ENCODE data around the gene CADPS. TPM values are rescaled to one million over a fixed set of nuclear protein-coding genes. Genes with fewer than 3 reads are reported as not detected.

CADPS gene
- polyA plus RNA-seq, 1 experiment, result 0.12 TPM

GRCh38 chr3:62548528-62549205 lies 326.5 kb downstream of the CADPS start:
- no peak overlapping the region for H3K27ac ChIP-seq (ENCODE audit: low read depth, low read length)
- peaks cover 18% of the 10 kb centered on the region for H3K27me3 ChIP-seq (ENCODE audit: control insufficient read depth, insufficient read depth, low read length)
- no peaks in the 10 kb centered on the region for H3K9me3 ChIP-seq (ENCODE audit: control insufficient read depth, insufficient read depth, low read length)
- TF ChIP-seq, protein P1, sequence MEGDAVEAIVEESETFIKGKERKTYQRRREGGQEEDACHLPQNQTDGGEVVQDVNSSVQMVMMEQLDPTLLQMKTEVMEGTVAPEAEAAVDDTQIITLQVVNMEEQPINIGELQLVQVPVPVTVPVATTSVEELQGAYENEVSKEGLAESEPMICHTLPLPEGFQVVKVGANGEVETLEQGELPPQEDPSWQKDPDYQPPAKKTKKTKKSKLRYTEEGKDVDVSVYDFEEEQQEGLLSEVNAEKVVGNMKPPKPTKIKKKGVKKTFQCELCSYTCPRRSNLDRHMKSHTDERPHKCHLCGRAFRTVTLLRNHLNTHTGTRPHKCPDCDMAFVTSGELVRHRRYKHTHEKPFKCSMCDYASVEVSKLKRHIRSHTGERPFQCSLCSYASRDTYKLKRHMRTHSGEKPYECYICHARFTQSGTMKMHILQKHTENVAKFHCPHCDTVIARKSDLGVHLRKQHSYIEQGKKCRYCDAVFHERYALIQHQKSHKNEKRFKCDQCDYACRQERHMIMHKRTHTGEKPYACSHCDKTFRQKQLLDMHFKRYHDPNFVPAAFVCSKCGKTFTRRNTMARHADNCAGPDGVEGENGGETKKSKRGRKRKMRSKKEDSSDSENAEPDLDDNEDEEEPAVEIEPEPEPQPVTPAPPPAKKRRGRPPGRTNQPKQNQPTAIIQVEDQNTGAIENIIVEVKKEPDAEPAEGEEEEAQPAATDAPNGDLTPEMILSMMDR (IDR thresholded peaks at IDR 0.05; ENCODE audit: low read depth, low read length), result no peak
- DNase-seq (ENCODE audit: low read depth, low spot score), result no peak
- no peak overlapping the region for H3K4me3 ChIP-seq (ENCODE audit: low read depth, low read length)
- POLR2A ChIA-PET, result no interaction called here
- CTCF ChIA-PET, result no interaction called here

DNA sequence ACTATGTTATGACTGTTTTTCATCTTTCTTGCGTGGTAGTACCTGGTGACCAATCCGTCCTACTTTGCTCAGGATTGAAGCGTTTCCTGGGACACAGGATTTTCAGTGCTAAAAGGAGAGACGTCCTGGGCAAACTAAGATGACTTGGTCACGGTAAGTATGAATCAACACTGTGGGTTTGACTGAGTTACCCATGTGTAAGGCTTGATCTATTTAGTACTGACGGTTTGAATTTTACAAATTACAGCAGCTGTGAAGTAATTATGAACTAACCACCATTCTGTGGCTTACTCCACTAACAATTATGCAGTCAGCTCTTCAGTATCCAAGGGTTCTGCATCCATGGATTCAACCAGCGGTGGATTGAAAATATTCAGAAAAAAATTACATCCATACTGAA lies 328.9 kb downstream of the CADPS start:
- CTCF ChIA-PET, result interaction anchor here (1.3 kb wide), 1 partner anchor 212 kb away, joined by 3 read pairs; no protein-coding TSS in a partner anchor
- POLR2A ChIA-PET, result no interaction called here

DNA sequence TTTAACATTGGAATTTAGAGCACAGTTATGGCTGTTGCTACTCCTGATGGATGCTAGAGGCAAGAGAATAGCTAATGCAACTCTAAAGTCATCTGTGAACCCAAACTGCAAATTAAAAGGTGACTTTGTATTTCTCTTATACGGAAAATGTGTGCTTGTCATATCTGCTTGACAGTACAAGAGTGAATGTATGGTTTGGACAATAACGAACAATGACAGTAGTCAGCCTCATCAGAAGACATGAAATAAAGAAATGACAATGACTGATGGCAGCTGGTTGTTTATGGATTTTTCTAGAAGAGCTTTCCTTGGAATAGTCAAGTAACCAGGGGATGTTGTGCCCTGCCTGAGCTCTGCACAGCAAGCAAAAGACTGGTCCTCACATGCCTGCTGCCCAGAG lies 333.0 kb downstream of the CADPS start:
- DNase-seq (ENCODE audit: low read depth, low spot score), result no peak
- no peak overlapping the region for H3K4me3 ChIP-seq (ENCODE audit: low read depth, low read length)
- no peaks in the 10 kb centered on the region for H3K9me3 ChIP-seq (ENCODE audit: control insufficient read depth, insufficient read depth, low read length)
- POLR2A ChIA-PET, result no interaction called here
- TF ChIP-seq, protein P1 (IDR thresholded peaks at IDR 0.05; ENCODE audit: low read depth, low read length), result no peak
- CTCF ChIA-PET, result no interaction called here
- H3K27ac ChIP-seq (ENCODE audit: low read depth, low read length), result no peak overlapping the region
- peaks cover under 1% of the 10 kb centered on the region for H3K27me3 ChIP-seq (ENCODE audit: control insufficient read depth, insufficient read depth, low read length)

More for the DNA sequence above, 328.9 kb downstream of the CADPS start:
- Histone ChIP-seq H3K27ac (ENCODE audit: low read depth, low read length) (no peak overlapping the region), H3K4me3 (ENCODE audit: low read depth, low read length) (no peak overlapping the region), H3K9me3 (ENCODE audit: control insufficient read depth, insufficient read depth, low read length) (no peaks in the 10 kb centered on the region), H3K27me3 (ENCODE audit: control insufficient read depth, insufficient read depth, low read length) (peaks cover 8% of the 10 kb centered on the region)
- DNase-seq (ENCODE audit: low read depth, low spot score), result no peak
- TF ChIP-seq, protein P1 (IDR thresholded peaks at IDR 0.05; ENCODE audit: low read depth, low read length), result no peak

- H3K27me3 ChIP-seq (ENCODE audit: control insufficient read depth, insufficient read depth, low read length), result no peaks in the 10 kb centered on the region
- TF ChIP-seq, protein P1 (IDR thresholded peaks at IDR 0.05; ENCODE audit: low read depth, low read length), result no peak
- no peak overlapping the region for H3K27ac ChIP-seq (ENCODE audit: low read depth, low read length)
- no peaks in the 10 kb centered on the region for H3K9me3 ChIP-seq (ENCODE audit: control insufficient read depth, insufficient read depth, low read length)
- ChIA-PET POLR2A (no interaction called here), CTCF (interaction anchor here (0.8 kb wide), 1 partner anchor 18 kb away, joined by 3 read pairs; no protein-coding TSS in a partner anchor)
- H3K4me3 ChIP-seq (ENCODE audit: low read depth, low read length), result no peak overlapping the region
- DNase-seq (ENCODE audit: low read depth, low spot score), result no peak
Observed at GRCh38 chr3:62539762-62540161, 335.5 kb downstream of the CADPS start.

DNA sequence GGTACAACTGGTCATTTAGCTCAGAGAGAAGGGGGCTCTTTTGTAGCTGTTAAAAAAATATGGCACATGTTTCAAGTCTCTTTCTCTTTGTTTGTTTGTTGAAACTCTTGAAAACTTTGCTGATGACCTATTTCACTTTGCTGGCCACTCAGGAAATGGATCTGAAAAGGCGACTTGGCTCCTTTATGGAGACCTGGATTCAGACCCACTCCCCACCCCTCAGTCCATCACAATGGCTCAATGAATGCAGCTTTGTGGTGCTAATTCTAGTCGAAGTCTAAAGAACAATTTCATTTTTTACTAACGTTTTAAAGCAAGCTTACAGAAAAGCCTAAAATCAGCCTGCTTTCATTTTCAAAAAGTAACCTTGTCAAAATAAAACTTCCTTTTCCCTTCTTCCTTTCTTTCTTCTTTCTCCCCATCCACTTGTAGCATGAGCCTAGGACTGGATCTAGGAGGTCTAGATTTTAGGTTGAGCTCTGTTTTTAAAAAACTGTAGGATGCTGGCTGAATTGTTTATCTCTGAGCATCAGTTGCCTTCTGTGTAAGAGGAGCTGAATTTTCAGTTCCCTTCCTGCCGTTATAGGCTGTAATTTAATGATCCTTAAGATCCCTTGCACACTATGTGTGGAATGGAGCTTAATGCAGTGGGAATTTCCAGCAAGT lies 336.4 kb downstream of the CADPS start:
- CTCF ChIA-PET, result interaction anchor here (0.8 to 1.0 kb wide), 5 partner anchors 19 to 205 kb away, joined by 3 read pairs; no protein-coding TSS in a partner anchor
- POLR2A ChIA-PET, result no interaction called here
- no peak for DNase-seq (ENCODE audit: low read depth, low spot score)
- Histone ChIP-seq H3K9me3 (ENCODE audit: control insufficient read depth, insufficient read depth, low read length) (no peaks in the 10 kb centered on the region), H3K27ac (ENCODE audit: low read depth, low read length) (no peak overlapping the region), H3K27me3 (ENCODE audit: control insufficient read depth, insufficient read depth, low read length) (no peaks in the 10 kb centered on the region), H3K4me3 (ENCODE audit: low read depth, low read length) (no peak overlapping the region)
- TF ChIP-seq, protein P1 (IDR thresholded peaks at IDR 0.05; ENCODE audit: low read depth, low read length), result no peak
